Left cardiac atrium (tissue), 4 donors: ENCODE results near the gene CLK1. TPM values are rescaled to one million over a fixed set of nuclear protein-coding genes. Genes with fewer than 3 reads are reported as not detected.
"Not testable (repeated sequence)": the region's sequence is repeated elsewhere in the genome, so short reads cannot be mapped to it uniquely, and the experiment has no call there.

ENCODE experiments used
- ATAC-seq, 2 donors: fragments of 200-7000 bp; cut with Tn5 transposase; one replicate each; pipeline ENCODE4 v1.9.1; 2020; ENCODE audit warnings: mild to moderate bottlenecking in 2 of 2, moderate library complexity in 2 of 2
- DNase-seq: peaks from one replicate; pipeline ENCODE4 v3.0.0-alpha.2; 2020
- intact Hi-C, 2 donors: fragments of 100-400 bp; cut with DNase I; formaldehyde crosslinking; loops; one replicate each; pipeline versions ENCODE4 v1.14.1 to v1.15.1; 2022 to 2023
- long read RNA-seq: library from polyadenylated mRNA; unstranded; transcript quantifications from one replicate; pipeline ENCODE4 v2.0.0, GENCODE V29; 2021
- total RNA-seq, 2 donors: library from RNA; stranded (reverse); fragmentation: NEBNext Ultra II Directional; extraction: Animal tissue kit (Norgen Biotek cat#: 25700); gene quantifications; one replicate each; pipeline ENCODE4 v1.2.1, GENCODE V29; 2021
- donor health status: DM: no; HTN: yes; CAD: no.
- donor health status: DM: no; HTN: yes; CAD: no; lungs with severe emphysema.
- donor health status: DM: yes; HTN: yes; CAD: no.
- donor health status: Dilated cardiomyopathy.

The CLK1 gene
- 10 to 100 TPM; 52.9 to 54.6 TPM for total RNA-seq
- long read RNA-seq, transcript CLK1-210 (11 exons, 3,208 nt), result major isoform, 6 of 22 reads
- long read RNA-seq, transcript CLK1-204 (12 exons, 1,682 nt), result minor isoform, 5 of 22 reads
- long read RNA-seq, partial matches to known transcripts, result 3 of 22 reads
- long read RNA-seq, other reads (novel, unspliced or antisense), result 3 of 22 reads

GRCh38 chr2:200864176-200865034, at the start of gene CLK1:
CLK1 (minus strand) TSS chr2:200864658; CDS start chr2:200861862, 2,796 bp downstream.
- ATAC-seq (peak; percentile 95 to 96), DNase-seq (peak; percentile 98)
- intact Hi-C loops, result no loop called here

- DNase-seq (no peak), ATAC-seq (no peak)
- intact Hi-C loops, result no loop called here
These were observed 49.2 kb upstream of the CLK1 start for GRCh38 chr2:200913654-200914053.

- intact Hi-C loops, result loop anchor here in 1 of 2 donors (5.0 to 10.0 kb wide), 2 partner anchors 155 to 267 kb away; no protein-coding TSS in a partner anchor
- no peak for DNase-seq
- ATAC-seq, result no peak
These were observed 45.5 kb upstream of the CLK1 start for GRCh38 chr2:200909958-200910357.

- DNase-seq (peak; percentile 76), ATAC-seq (peak; percentile 75 to 85)
- intact Hi-C loops, result loop anchor here in 1 of 2 donors (5.0 to 10.0 kb wide), 2 partner anchors 159 to 272 kb away; no protein-coding TSS in a partner anchor
These were observed 41.3 kb upstream of the CLK1 start for GRCh38 chr2:200905618-200906296.

GRCh38 chr2:200901459-200902072, 37.1 kb upstream of the CLK1 start:
- peak; percentile 84 to 85 for ATAC-seq
- DNase-seq, result peak; percentile 56

GRCh38 chr2:200899482-200899881, 35.0 kb upstream of the CLK1 start:
- DNase-seq, result no peak
- no peak for ATAC-seq
- intact Hi-C loops, result no loop called here

More at GRCh38 chr2:200901459-200902072, 37.1 kb upstream of the CLK1 start:
- intact Hi-C loops, result loop anchor here (2.0 to 10.0 kb wide), 3 partner anchors 163 to 276 kb away; no protein-coding TSS in a partner anchor

- DNase-seq (peak; percentile 97), ATAC-seq (peak; percentile 98)
- intact Hi-C loops, result no loop called here
These were observed 24.5 kb upstream of the CLK1 start, which contains the start of the genes NIF3L1 and PPIL3 for GRCh38 chr2:200888704-200889625. NIF3L1 (plus strand) TSS chr2:200889371; CDS start chr2:200891944, 2,573 bp downstream. PPIL3 (minus strand) TSS chr2:200889077; CDS start chr2:200887615, 1,462 bp downstream.

GRCh38 chr2:200881715-200882249, 17.3 kb upstream of the CLK1 start:
- DNase-seq, intact Hi-C loops, ATAC-seq: not testable (repeated sequence)

- intact Hi-C loops, result no loop called here
- no peak for ATAC-seq
- DNase-seq, result no peak
These were observed 13.9 kb upstream of the CLK1 start for GRCh38 chr2:200878289-200878880.

- DNase-seq (no peak), ATAC-seq (no peak)
- intact Hi-C loops, result no loop called here
These were observed 13.0 kb upstream of the CLK1 start for GRCh38 chr2:200877443-200877842.

- DNase-seq, result no peak
- no peak for ATAC-seq
- intact Hi-C loops, result no loop called here
These were observed 9.1 kb upstream of the CLK1 start for GRCh38 chr2:200873560-200873959.

- DNase-seq, result no peak
- intact Hi-C loops, result no loop called here
- no peak for ATAC-seq
These were observed 6.7 kb upstream of the CLK1 start for GRCh38 chr2:200871151-200871550.

GRCh38 chr2:200869014-200869413, 4.6 kb upstream of the CLK1 start:
- intact Hi-C loops, result no loop called here
- DNase-seq (no peak), ATAC-seq (no peak)

- intact Hi-C loops, result no loop called here
- DNase-seq (no peak), ATAC-seq (peak; percentile 5 to 6)
These were observed 679 bp downstream of the CLK1 start for GRCh38 chr2:200863782-200864175.

GRCh38 chr2:200862532-200863000, 1.9 kb downstream of the CLK1 start:
- intact Hi-C loops, result no loop called here
- ATAC-seq, result no peak
- DNase-seq, result no peak

GRCh38 chr2:200861617-200862155, 2.8 kb downstream of the CLK1 start:
- no peak for ATAC-seq
- no peak for DNase-seq
- intact Hi-C loops, result no loop called here
